Loucy (cell line): Measurements from ENCODE around the gene G6PD.
"Not testable (repeated sequence)": the region's sequence is repeated elsewhere in the genome, so short reads cannot be mapped to it uniquely, and the experiment has no call there.

ENCODE experiments used
- CTCF ChIP-seq: fragments of 200-600 bp; sonication (generic); conservative IDR thresholded peaks from 2 replicates; pipeline ENCODE4 v1.5.1; 2014; ENCODE audit warnings: mild to moderate bottlenecking, antibody characterized with exemption, low read length
- EZH2phosphoT487 ChIP-seq: fragments of 200-600 bp; IDR thresholded peaks from 2 replicates; pipeline ENCODE4 v1.6.1; 2018; ENCODE audit warnings: antibody characterized with exemption, mild to moderate bottlenecking, moderate library complexity, borderline replicate concordance

GRCh38 chrX:154496591-154497137 lies 50.0 kb downstream of the G6PD start:
- not testable (repeated sequence) for TF ChIP-seq CTCF, EZH2phosphoT487
